ENCODE measurements around the gene FBRS. TPM values are rescaled to one million over a fixed set of nuclear protein-coding genes. Genes with fewer than 3 reads are reported as not detected.

The FBRS gene
- total RNA-seq, 2 donors from 2014 or later = 49.0 to 106 TPM

DNA sequence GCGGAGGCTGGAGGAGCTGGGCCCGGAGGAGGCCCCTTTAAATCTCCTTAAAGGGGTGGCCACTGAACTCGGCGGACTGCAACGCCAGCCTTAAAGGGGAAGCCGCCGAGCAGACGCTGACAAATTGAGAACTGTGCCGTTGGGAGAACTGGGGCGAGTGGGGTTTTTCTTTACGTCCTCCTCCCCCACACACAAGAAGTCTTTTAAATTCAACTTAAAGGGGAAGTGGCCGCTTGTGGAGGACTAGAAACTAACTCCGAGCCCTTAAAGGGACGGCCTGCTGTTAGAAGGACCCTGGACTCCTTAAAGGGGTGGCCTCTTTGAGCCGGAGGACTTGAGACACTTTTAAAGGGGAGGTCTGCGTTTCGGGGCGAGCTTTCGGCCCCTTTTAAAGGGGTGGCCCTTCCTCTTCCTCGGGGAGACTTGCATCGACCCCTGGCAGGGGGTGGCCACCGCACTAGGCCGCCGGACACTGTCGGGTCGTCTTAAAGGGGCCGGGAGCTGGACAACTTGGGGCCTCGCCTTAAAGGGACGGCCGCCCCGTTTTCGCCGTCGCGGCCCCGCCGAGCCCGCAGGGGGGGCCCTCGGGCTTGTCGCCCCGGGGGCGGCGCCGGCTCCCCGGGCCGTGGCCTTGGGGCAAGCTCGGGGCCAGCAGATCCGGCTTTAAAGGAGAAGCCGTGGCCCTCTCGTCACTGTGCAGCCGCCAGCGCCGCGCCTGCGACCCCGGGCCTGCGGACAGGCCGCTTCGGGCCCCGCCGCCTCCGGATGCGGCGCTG lies 688 bp downstream of the FBRS start:
- under 1% methylated on average over 33 of the region's 64 CpGs for WGBS
- Histone ChIP-seq H3K36me3 (peaks cover 5 to 14% of the 10 kb centered on the region in 2 donors), H3K9me3 (no peaks in the 10 kb centered on the region), H3K4me1 (replicated peaks) (peaks cover 18% of the 10 kb centered on the region), H3K27me3 (replicated peaks; ENCODE audit: insufficient read depth) (no peaks in the 10 kb centered on the region), H3K4me3 (peak overlapping the region; percentile 83 to 97), H3K27ac (peak overlapping the region; percentile 98 to 99)
- TF ChIP-seq POLR2A (IDR thresholded peaks at IDR 0.05) (no peak), POLR2AphosphoS5 (IDR thresholded peaks at IDR 0.05) (no peak)
- TF ChIP-seq, protein P1, sequence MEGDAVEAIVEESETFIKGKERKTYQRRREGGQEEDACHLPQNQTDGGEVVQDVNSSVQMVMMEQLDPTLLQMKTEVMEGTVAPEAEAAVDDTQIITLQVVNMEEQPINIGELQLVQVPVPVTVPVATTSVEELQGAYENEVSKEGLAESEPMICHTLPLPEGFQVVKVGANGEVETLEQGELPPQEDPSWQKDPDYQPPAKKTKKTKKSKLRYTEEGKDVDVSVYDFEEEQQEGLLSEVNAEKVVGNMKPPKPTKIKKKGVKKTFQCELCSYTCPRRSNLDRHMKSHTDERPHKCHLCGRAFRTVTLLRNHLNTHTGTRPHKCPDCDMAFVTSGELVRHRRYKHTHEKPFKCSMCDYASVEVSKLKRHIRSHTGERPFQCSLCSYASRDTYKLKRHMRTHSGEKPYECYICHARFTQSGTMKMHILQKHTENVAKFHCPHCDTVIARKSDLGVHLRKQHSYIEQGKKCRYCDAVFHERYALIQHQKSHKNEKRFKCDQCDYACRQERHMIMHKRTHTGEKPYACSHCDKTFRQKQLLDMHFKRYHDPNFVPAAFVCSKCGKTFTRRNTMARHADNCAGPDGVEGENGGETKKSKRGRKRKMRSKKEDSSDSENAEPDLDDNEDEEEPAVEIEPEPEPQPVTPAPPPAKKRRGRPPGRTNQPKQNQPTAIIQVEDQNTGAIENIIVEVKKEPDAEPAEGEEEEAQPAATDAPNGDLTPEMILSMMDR (IDR thresholded peaks at IDR 0.05) = peak in 2 of 4 experiments; percentile 3 to 32
- intact Hi-C loops (cut with DNase I) = loop anchor here (5.0 to 10.0 kb wide), 3 partner anchors 38 to 854 kb away; partner anchors contain the start of genes ALDOA, MAZ and SRCAP
- DNase-seq (ENCODE audit: low spot score) = peak; percentile 87

- Histone ChIP-seq H3K4me3 (peak overlapping the region; percentile 83 to 97), H3K9me3 (no peaks in the 10 kb centered on the region), H3K36me3 (peaks cover 5 to 20% of the 10 kb centered on the region in 2 donors), H3K27me3 (replicated peaks; ENCODE audit: insufficient read depth) (no peaks in the 10 kb centered on the region), H3K4me1 (replicated peaks) (peaks cover 18% of the 10 kb centered on the region), H3K27ac (peak overlapping the region; percentile 98 to 99)
- TF ChIP-seq, protein P1 (IDR thresholded peaks at IDR 0.05) = peak in 1 of 4 experiments; percentile 31
- TF ChIP-seq POLR2A (IDR thresholded peaks at IDR 0.05) (no peak), POLR2AphosphoS5 (IDR thresholded peaks at IDR 0.05) (no peak)
- WGBS = 1% methylated on average over 55 of the region's 84 CpGs
- DNase-seq (ENCODE audit: low spot score) = peak; percentile 49
- intact Hi-C loops (cut with DNase I) = loop anchor here (5.0 to 10.0 kb wide), 3 partner anchors 38 to 855 kb away; partner anchors contain the start of genes ALDOA, MAZ and SRCAP
Measured at GRCh38 chr16:30659507-30660423, 1.5 kb downstream of the FBRS start.

GRCh38 chr16:30660424-30661261 lies 2.4 kb downstream of the FBRS start:
- no peaks in the 10 kb centered on the region for H3K9me3 ChIP-seq
- TF ChIP-seq POLR2AphosphoS5 (IDR thresholded peaks at IDR 0.05) = no peak
- no peak for TF ChIP-seq POLR2A (IDR thresholded peaks at IDR 0.05)
- TF ChIP-seq, protein P1 (IDR thresholded peaks at IDR 0.05) = no peak
- peaks cover 10 to 26% of the 10 kb centered on the region in 2 donors for H3K36me3 ChIP-seq
- no peak for DNase-seq (ENCODE audit: low spot score)
- peaks cover 18% of the 10 kb centered on the region for H3K4me1 ChIP-seq (replicated peaks)
- H3K27me3 ChIP-seq (replicated peaks; ENCODE audit: insufficient read depth) = no peaks in the 10 kb centered on the region
- 41% methylated on average over 21 of the region's 21 CpGs for WGBS
- H3K27ac ChIP-seq = peak overlapping the region; percentile 98 to 99
- intact Hi-C loops (cut with DNase I) = no loop called here
- H3K4me3 ChIP-seq = peak overlapping the region; percentile 83 to 97

- Histone ChIP-seq H3K27me3 (replicated peaks; ENCODE audit: insufficient read depth) (no peaks in the 10 kb centered on the region), H3K27ac (no peak overlapping the region), H3K4me1 (replicated peaks) (peaks cover 18% of the 10 kb centered on the region), H3K36me3 (peaks cover 10 to 27% of the 10 kb centered on the region in 2 donors), H3K9me3 (no peaks in the 10 kb centered on the region), H3K4me3 (no peak overlapping the region)
- intact Hi-C loops (cut with DNase I) = no loop called here
- no peak for DNase-seq (ENCODE audit: low spot score)
- 82% methylated on average over 17 of the region's 17 CpGs for WGBS
- TF ChIP-seq POLR2A (IDR thresholded peaks at IDR 0.05) (no peak), POLR2AphosphoS5 (IDR thresholded peaks at IDR 0.05) (no peak)
- TF ChIP-seq, protein P1 (IDR thresholded peaks at IDR 0.05) = no peak
Measured at GRCh38 chr16:30662449-30662848, 4.2 kb downstream of the FBRS start.
